HepG2 (cell line): Measurements from ENCODE around the gene RAB3D. TPM values are rescaled to one million over a fixed set of nuclear protein-coding genes. Genes with fewer than 3 reads are reported as not detected.

Experiments used
- ATAD3A ChIP-seq: sonication (generic); formaldehyde crosslinking; IDR thresholded peaks from 2 replicates; pipeline ENCODE4 v1.4.0; 2020; ENCODE audit warnings: missing genetic modification reagents
- EHMT2 ChIP-seq: fragments of 200-600 bp; sonication (generic); IDR thresholded peaks from 2 replicates; pipeline ENCODE4 v1.7.0; 2017; ENCODE audit warnings: antibody characterized with exemption, low read depth, low read length, borderline replicate concordance
- EZH2 ChIP-seq: conservative IDR thresholded peaks from 2 replicates; pipeline ENCODE4 v1.6.1; 2012; ENCODE audit warnings: mild to moderate bottlenecking, low read depth, low read length, moderate library complexity
- FOSL2 ChIP-seq: sonication (generic); formaldehyde crosslinking; IDR thresholded peaks from 2 replicates; pipeline ENCODE4 v1.4.0; 2020; ENCODE audit warnings: missing genetic modification reagents
- HMGXB4 ChIP-seq, 2 experiments: sonication (generic) in 1 of 2; formaldehyde crosslinking in 1 of 2; IDR thresholded peaks; 2 replicates each; pipeline versions ENCODE4 v1.4.0 to v1.6.1; 2018 to 2020; ENCODE audit warnings: missing genetic modification reagents in 2 of 2, borderline replicate concordance in 1 of 2, low read depth in 1 of 2, mild to moderate bottlenecking in 1 of 2, missing biosample characterization in 1 of 2
- IRF9 ChIP-seq: sonication (generic); formaldehyde crosslinking; IDR thresholded peaks from 2 replicates; pipeline ENCODE4 v1.8.0; 2022; ENCODE audit warnings: missing genetic modification reagents, mild to moderate bottlenecking, borderline replicate concordance
- KDM5A ChIP-seq: fragments of 200-600 bp; sonication (generic); IDR thresholded peaks from 2 replicates; pipeline ENCODE4 v1.7.0; 2018; ENCODE audit warnings: antibody characterized with exemption, mild to moderate bottlenecking, low read length, borderline replicate concordance
- MYC ChIP-seq: sonication (generic); formaldehyde crosslinking; IDR thresholded peaks from 2 replicates; pipeline ENCODE4 v1.9.0; 2021; ENCODE audit warnings: missing genetic modification reagents, borderline replicate concordance
- NR2F6 ChIP-seq, 2 experiments: IDR thresholded peaks; 2 replicates each; pipeline ENCODE4 v1.6.1; 2016; ENCODE audit warnings: antibody characterized with exemption in 1 of 2, mild to moderate bottlenecking in 1 of 2
- PLSCR1 ChIP-seq: sonication (generic); formaldehyde crosslinking; IDR thresholded peaks from 2 replicates; pipeline ENCODE4 v1.5.0; 2020; ENCODE audit warnings: missing genetic modification reagents, mild to moderate bottlenecking, borderline replicate concordance
- RFX3 ChIP-seq: IDR thresholded peaks from 2 replicates; pipeline ENCODE4 v1.6.1; 2016; ENCODE audit warnings: missing biosample characterization, missing genetic modification reagents
- SP1 ChIP-seq, 2 experiments: fragments of 450-650 bp in 1 of 2; sonication (generic) in 1 of 2; formaldehyde crosslinking in 1 of 2; IDR thresholded peaks; 2 replicates each; pipeline versions ENCODE4 v1.4.0 to v1.6.1; 2016 to 2020; ENCODE audit warnings: missing genetic modification reagents in 1 of 2
- SRSF1 ChIP-seq: fragments of 200-400 bp; formaldehyde crosslinking; optimal IDR thresholded peaks from 2 replicates; pipeline ENCODE3; 2017; ENCODE audit warnings: mild to moderate bottlenecking, low read depth, low read length, moderate library complexity
- TSC22D2 ChIP-seq: sonication (generic); formaldehyde crosslinking; IDR thresholded peaks from 2 replicates; pipeline ENCODE4 v1.5.1; 2020; ENCODE audit warnings: missing genetic modification reagents, mild to moderate bottlenecking, borderline replicate concordance
- ZBTB42 ChIP-seq: sonication (generic); formaldehyde crosslinking; IDR thresholded peaks from 2 replicates; pipeline ENCODE4 v1.5.0; 2020; ENCODE audit warnings: mild to moderate bottlenecking, missing genetic modification reagents
- ZNF136 ChIP-seq: sonication (generic); formaldehyde crosslinking; IDR thresholded peaks from 2 replicates; pipeline ENCODE4 v1.8.1; 2022; ENCODE audit warnings: low read depth, mild to moderate bottlenecking, moderate library complexity, missing genetic modification reagents
- ZNF343 ChIP-seq: sonication (generic); formaldehyde crosslinking; IDR thresholded peaks from 2 replicates; pipeline ENCODE4 v1.4.0; 2020; ENCODE audit warnings: mild to moderate bottlenecking, missing genetic modification reagents
- ZNF782 ChIP-seq: sonication (generic); formaldehyde crosslinking; IDR thresholded peaks from 2 replicates; pipeline ENCODE4 v1.4.0; 2020; ENCODE audit warnings: missing genetic modification reagents, mild to moderate bottlenecking, borderline replicate concordance
- polyA plus RNA-seq, 8 experiments: library from polyadenylated mRNA; depleted of rRNA in 3 of 8; stranded (reverse) in 7 of 8; unstranded in 1 of 8; fragments of >200 nt; fragmentation: Illumina TruSeq in 4 of 8; extraction: Trizol in 4 of 8; gene quantifications; 2 replicates each; pipeline versions ENCODE4 v1.2.1 to v1.2.3, GENCODE V29; 2011 to 2016; ENCODE audit warnings: low read depth in 4 of 8, missing spikeins in 1 of 8, mixed read lengths in 1 of 8; ENCODE audit not compliant: insufficient read depth in 1 of 8
- total RNA-seq, 5 experiments: library from RNA; depleted of rRNA; stranded (reverse); fragments of >200 nt; fragmentation: Illumina TruSeq; extraction: Trizol; gene quantifications; 2 replicates each; pipeline ENCODE4 v1.2.3, GENCODE V29; 2016; ENCODE audit warnings: low read depth in 1 of 5
- TF ChIP-seq, protein P1 (sequence below): IDR thresholded peaks from 2 replicates; pipeline ENCODE4 v1.6.1; 2016; ENCODE audit warnings: missing compliant biosample characterization, missing genetic modification reagents, borderline replicate concordance
- TF ChIP-seq, protein P2 (sequence below): sonication (generic); formaldehyde crosslinking; IDR thresholded peaks from 2 replicates; pipeline ENCODE4 v1.8.1; 2023; ENCODE audit warnings: mild to moderate bottlenecking, inconsistent platforms, moderate library complexity, missing genetic modification reagents, borderline replicate concordance
- TF ChIP-seq, protein P3 (sequence below): sonication (generic); formaldehyde crosslinking; IDR thresholded peaks from 2 replicates; pipeline ENCODE4 v1.8.0; 2022; ENCODE audit warnings: low read depth, missing genetic modification reagents

The RAB3D gene
- total and polyA plus RNA-seq, 2 of the 13 experiments (the other 11 are each of a cell fraction or from before 2014, with no cell fraction given): 2.0 to 16.1 TPM

DNA sequence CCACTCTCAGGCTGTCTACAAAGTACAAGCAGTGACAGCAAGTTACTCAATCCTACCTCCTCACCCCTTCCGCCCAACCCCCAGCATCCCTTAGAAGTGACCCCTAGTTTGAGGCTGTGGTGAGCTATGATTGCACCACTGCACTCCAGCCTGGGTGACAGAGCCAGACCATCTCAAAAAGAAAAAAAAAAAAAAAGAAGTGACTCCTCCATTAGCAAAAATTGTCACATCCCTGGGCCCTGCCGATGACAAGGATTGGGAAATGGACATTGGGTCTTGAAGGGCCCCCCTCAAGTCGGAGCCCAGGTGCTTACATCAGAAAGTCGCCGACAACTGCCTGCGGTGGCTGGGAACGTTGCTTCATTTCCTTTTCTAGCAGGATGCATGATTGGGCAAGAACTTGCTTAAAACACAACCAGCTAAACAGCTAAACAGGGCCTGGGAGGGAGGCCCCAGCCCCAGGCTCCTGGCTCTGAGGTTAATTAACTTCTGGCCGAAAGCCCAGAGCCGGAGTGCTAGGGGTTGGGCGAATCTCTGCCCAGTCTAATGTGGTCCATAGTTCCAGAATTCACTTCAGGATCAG is 15.3 kb downstream of the RAB3D start (continued):
- TF ChIP-seq ZNF136 (CRISPR knock-in tag): no peak
- no peak for TF ChIP-seq EZH2
- no peak for TF ChIP-seq ZBTB42 (CRISPR knock-in tag)
- TF ChIP-seq ATAD3A (CRISPR knock-in tag): no peak
- peak; percentile 45; the same call in 1 of the 2 replicates for TF ChIP-seq MYC (CRISPR knock-in tag)
- TF ChIP-seq, protein P1, sequence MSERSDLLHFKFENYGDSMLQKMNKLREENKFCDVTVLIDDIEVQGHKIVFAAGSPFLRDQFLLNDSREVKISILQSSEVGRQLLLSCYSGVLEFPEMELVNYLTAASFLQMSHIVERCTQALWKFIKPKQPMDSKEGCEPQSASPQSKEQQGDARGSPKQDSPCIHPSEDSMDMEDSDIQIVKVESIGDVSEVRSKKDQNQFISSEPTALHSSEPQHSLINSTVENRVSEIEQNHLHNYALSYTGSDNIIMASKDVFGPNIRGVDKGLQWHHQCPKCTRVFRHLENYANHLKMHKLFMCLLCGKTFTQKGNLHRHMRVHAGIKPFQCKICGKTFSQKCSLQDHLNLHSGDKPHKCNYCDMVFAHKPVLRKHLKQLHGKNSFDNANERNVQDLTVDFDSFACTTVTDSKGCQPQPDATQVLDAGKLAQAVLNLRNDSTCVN (CRISPR knock-in tag): no peak
- no peak for TF ChIP-seq SP1 (IDR thresholded peaks at IDR 0.05)
- no peak for TF ChIP-seq SP1 (CRISPR knock-in tag; IDR thresholded peaks at IDR 0.05)
- TF ChIP-seq, protein P2, sequence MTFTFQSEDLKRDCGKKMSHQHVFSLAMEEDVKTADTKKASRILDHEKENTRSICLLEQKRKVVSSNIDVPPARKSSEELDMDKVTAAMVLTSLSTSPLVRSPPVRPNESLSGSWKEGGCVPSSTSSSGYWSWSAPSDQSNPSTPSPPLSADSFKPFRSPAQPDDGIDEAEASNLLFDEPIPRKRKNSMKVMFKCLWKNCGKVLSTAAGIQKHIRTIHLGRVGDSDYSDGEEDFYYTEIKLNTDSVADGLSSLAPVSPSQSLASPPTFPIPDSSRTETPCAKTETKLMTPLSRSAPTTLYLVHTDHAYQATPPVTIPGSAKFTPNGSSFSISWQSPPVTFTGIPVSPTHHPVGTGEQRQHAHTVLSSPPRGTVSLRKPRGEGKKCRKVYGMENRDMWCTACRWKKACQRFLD (CRISPR knock-in tag): no peak
- TF ChIP-seq SRSF1: no peak
- 0 out of 4 replicates have a peak, but pooled peaks of 1 of the 2 experiments have one; percentile 48 for TF ChIP-seq HMGXB4 (CRISPR knock-in tag; IDR thresholded peaks at IDR 0.05; ENCODE audit: borderline replicate concordance in 1 of 2, low read depth in 1 of 2)
- TF ChIP-seq ZNF343 (CRISPR knock-in tag): no peak
- peak; percentile 49 for TF ChIP-seq NR2F6 (IDR thresholded peaks at IDR 0.05)
- TF ChIP-seq NR2F6 (CRISPR knock-in tag; IDR thresholded peaks at IDR 0.05): peak; percentile 73
- TF ChIP-seq ZNF782 (CRISPR knock-in tag): no peak
- TF ChIP-seq FOSL2 (CRISPR knock-in tag): peak; percentile 73
- no peak for TF ChIP-seq PLSCR1 (CRISPR knock-in tag)
- TF ChIP-seq, protein P3, sequence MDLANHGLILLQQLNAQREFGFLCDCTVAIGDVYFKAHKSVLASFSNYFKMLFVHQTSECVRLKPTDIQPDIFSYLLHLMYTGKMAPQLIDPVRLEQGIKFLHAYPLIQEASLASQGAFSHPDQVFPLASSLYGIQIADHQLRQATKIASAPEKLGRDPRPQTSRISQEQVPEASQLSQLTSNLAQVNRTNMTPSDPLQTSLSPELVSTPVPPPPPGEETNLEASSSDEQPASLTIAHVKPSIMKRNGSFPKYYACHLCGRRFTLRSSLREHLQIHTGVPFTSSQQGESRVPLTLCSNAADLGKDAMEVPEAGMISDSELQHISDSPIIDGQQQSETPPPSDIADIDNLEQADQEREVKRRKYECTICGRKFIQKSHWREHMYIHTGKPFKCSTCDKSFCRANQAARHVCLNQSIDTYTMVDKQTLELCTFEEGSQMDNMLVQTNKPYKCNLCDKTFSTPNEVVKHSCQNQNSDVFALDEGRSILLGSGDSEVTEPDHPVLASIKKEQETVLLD: no peak
- no peak for TF ChIP-seq EHMT2
- no peak for TF ChIP-seq TSC22D2 (CRISPR knock-in tag)
- no peak for TF ChIP-seq IRF9 (CRISPR knock-in tag)
- TF ChIP-seq RFX3 (CRISPR knock-in tag): no peak
- no peak for TF ChIP-seq KDM5A
